Measurements from ENCODE around the gene RAB11FIP5.

DNA sequence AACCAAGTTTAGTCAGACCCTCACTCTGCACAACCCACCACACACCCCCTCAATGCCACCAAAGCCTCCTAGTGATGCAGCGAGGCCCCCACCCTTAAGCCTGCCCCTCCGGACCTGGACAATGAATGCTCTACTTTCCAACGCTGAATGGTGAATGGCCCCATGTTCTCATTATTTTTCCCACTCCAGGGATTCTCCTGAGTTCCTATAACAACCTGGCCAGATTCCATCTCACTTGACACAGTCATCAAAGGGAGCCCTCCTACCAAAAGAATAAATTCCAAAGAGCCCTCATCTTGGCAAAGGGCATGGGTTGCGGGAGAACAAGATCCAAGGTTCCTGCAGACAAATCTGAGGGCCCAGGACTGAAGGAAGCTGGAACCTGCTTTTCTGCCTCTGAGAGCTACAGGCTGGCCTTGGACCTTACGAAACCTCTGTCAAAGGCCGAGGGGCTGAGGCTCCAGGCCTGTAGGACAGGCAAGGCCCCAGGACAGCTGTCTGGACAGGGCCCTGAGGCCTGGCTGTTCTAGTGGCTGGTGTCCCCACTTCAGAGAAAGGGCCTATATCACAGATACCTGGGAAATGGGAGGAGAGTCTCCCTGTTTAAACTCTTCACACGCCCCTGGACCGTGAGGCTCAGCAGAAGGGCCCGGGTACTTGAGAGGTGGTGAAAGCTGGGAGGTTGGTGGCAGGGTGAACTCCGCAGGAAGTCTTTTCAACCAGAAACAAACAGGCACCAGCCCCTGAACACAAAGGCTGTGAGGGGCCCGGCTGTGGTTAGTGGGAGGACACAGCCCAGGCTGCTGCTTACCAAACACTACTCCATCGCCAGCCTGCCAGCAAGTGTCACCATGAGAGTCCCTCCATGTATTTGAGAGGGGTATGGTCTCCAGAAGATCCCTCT is 68.6 kb downstream of the RAB11FIP5 start:
- TF ChIP-seq SIN3A (IDR thresholded peaks at IDR 0.05; ENCODE audit: borderline replicate concordance, insufficient read depth, low read length) = no peak
- TF ChIP-seq POLR2AphosphoS5 (IDR thresholded peaks at IDR 0.05; ENCODE audit: low read depth, low read length) = no peak
- TF ChIP-seq TAF1 (IDR thresholded peaks at IDR 0.05; ENCODE audit: borderline replicate concordance, insufficient read depth, low read length) = no peak
- TF ChIP-seq FOXP2 (optimal IDR thresholded peaks at IDR 0.05; ENCODE audit: borderline replicate concordance, extremely low read depth, extremely low read length, insufficient read depth) = no peak
